ENCODE results near the gene TAF6L. TPM values are rescaled to one million over a fixed set of nuclear protein-coding genes. Genes with fewer than 3 reads are reported as not detected.

The TAF6L gene
- total and polyA plus RNA-seq, 2 of the 8 experiments (the other 6 are each of a cell fraction or from before 2014, with no cell fraction given) = 24.8 to 31.9 TPM

DNA sequence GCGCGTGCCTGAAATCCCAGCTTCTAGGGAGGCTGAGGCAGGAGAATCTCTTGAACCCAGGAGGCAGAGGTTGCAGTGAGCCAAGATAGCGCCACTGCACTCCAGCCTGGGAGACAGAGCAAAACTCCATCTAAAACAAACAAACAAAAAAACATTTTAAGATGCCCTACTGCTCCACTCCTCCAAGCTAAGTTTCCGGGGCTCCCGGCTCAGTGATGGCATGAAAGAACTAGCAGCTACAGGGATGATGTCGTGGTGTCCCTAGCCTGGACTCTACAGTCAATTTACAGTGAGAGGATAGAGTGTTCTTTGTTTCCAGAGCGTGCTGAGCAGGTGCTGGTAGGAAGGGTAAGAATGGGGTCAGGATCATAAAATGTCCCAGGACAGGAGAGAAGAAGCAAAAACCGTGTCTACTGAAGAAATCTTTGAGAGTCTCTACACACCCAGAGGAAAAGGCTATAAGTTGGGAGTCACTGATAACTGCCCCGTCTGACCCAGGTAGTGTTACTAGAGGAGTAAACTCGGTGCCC lies 16.0 kb upstream of the TAF6L start (continued):
- TF ChIP-seq RBBP5 (IDR thresholded peaks at IDR 0.05; ENCODE audit: borderline replicate concordance, low read depth, low read length) (no peak), NANOG (IDR thresholded peaks at IDR 0.05; ENCODE audit: insufficient read depth, low read depth, low read length, poor library complexity, severe bottlenecking) (no peak)
- TF ChIP-seq, protein P1, sequence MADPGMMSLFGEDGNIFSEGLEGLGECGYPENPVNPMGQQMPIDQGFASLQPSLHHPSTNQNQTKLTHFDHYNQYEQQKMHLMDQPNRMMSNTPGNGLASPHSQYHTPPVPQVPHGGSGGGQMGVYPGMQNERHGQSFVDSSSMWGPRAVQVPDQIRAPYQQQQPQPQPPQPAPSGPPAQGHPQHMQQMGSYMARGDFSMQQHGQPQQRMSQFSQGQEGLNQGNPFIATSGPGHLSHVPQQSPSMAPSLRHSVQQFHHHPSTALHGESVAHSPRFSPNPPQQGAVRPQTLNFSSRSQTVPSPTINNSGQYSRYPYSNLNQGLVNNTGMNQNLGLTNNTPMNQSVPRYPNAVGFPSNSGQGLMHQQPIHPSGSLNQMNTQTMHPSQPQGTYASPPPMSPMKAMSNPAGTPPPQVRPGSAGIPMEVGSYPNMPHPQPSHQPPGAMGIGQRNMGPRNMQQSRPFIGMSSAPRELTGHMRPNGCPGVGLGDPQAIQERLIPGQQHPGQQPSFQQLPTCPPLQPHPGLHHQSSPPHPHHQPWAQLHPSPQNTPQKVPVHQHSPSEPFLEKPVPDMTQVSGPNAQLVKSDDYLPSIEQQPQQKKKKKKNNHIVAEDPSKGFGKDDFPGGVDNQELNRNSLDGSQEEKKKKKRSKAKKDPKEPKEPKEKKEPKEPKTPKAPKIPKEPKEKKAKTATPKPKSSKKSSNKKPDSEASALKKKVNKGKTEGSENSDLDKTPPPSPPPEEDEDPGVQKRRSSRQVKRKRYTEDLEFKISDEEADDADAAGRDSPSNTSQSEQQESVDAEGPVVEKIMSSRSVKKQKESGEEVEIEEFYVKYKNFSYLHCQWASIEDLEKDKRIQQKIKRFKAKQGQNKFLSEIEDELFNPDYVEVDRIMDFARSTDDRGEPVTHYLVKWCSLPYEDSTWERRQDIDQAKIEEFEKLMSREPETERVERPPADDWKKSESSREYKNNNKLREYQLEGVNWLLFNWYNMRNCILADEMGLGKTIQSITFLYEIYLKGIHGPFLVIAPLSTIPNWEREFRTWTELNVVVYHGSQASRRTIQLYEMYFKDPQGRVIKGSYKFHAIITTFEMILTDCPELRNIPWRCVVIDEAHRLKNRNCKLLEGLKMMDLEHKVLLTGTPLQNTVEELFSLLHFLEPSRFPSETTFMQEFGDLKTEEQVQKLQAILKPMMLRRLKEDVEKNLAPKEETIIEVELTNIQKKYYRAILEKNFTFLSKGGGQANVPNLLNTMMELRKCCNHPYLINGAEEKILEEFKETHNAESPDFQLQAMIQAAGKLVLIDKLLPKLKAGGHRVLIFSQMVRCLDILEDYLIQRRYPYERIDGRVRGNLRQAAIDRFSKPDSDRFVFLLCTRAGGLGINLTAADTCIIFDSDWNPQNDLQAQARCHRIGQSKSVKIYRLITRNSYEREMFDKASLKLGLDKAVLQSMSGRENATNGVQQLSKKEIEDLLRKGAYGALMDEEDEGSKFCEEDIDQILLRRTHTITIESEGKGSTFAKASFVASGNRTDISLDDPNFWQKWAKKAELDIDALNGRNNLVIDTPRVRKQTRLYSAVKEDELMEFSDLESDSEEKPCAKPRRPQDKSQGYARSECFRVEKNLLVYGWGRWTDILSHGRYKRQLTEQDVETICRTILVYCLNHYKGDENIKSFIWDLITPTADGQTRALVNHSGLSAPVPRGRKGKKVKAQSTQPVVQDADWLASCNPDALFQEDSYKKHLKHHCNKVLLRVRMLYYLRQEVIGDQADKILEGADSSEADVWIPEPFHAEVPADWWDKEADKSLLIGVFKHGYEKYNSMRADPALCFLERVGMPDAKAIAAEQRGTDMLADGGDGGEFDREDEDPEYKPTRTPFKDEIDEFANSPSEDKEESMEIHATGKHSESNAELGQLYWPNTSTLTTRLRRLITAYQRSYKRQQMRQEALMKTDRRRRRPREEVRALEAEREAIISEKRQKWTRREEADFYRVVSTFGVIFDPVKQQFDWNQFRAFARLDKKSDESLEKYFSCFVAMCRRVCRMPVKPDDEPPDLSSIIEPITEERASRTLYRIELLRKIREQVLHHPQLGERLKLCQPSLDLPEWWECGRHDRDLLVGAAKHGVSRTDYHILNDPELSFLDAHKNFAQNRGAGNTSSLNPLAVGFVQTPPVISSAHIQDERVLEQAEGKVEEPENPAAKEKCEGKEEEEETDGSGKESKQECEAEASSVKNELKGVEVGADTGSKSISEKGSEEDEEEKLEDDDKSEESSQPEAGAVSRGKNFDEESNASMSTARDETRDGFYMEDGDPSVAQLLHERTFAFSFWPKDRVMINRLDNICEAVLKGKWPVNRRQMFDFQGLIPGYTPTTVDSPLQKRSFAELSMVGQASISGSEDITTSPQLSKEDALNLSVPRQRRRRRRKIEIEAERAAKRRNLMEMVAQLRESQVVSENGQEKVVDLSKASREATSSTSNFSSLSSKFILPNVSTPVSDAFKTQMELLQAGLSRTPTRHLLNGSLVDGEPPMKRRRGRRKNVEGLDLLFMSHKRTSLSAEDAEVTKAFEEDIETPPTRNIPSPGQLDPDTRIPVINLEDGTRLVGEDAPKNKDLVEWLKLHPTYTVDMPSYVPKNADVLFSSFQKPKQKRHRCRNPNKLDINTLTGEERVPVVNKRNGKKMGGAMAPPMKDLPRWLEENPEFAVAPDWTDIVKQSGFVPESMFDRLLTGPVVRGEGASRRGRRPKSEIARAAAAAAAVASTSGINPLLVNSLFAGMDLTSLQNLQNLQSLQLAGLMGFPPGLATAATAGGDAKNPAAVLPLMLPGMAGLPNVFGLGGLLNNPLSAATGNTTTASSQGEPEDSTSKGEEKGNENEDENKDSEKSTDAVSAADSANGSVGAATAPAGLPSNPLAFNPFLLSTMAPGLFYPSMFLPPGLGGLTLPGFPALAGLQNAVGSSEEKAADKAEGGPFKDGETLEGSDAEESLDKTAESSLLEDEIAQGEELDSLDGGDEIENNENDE (IDR thresholded peaks at IDR 0.05; ENCODE audit: insufficient replicate concordance, low read length) = no peak

All from H1 (cell line).